HG03060 (cell line): Measurements from ENCODE around the gene RAB6B.

Source experiments
- ATAC-seq: cut with Tn5 transposase; IDR thresholded peaks from one replicate; pipeline ENCODE4 v1.9.1; 2021; ENCODE audit warnings: low read depth, moderate number of reproducible peaks; ENCODE audit not compliant: unreplicated experiment

Gene RAB6B

GRCh38 chr3:133838916-133839800 lies 56.5 kb downstream of the RAB6B start:
- ATAC-seq = no peak

- ATAC-seq = no peak
These were observed 57.3 kb downstream of the RAB6B start for GRCh38 chr3:133838296-133838789.

GRCh38 chr3:133837487-133838295 lies 58.0 kb downstream of the RAB6B start:
- ATAC-seq = no peak

GRCh38 chr3:133836497-133837158 lies 59.1 kb downstream of the RAB6B start:
- ATAC-seq = no peak

- ATAC-seq = no peak
These were observed 59.7 kb downstream of the RAB6B start for GRCh38 chr3:133835961-133836360.

- ATAC-seq = no peak
These were observed 60.3 kb downstream of the RAB6B start for GRCh38 chr3:133835418-133835743.

DNA sequence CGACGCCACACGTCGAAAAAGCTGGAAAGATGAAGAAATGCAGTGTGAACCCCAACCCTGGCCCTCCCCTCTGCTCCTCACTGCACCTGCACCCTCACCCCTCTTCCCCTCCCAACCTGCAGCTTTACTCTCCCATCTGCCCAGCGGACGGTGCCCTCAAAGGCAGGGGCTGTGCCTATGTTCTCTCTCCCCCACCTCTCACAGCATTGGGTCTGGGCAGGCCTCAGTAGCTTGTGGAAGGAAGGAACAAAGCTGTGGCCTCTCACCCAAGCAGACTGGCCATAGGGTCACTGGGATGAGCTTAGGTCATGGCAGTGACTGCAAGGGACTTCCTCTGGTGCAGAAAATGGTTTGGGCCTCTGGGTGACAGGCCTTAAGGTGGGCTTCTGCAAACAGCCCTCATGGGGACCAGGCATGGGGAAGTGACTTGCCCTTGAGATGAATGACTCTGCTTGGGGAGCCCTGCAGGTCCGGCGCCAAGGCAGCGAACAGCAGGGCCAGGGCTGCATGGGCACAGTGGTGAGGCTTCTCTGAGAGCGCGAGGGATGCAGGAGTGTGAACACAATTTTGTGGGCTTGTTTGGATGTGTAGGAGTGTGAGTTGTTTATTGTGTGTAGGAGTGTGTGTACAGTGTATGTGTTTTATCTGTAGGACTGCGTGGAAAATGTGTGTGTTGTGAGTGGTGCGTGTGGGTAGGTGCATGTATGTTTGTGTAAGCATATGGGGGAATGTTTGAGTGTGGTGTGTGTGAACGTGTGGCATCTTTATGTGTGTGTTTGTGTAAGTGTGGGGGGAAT lies 60.9 kb downstream of the RAB6B start:
- ATAC-seq = no peak

DNA sequence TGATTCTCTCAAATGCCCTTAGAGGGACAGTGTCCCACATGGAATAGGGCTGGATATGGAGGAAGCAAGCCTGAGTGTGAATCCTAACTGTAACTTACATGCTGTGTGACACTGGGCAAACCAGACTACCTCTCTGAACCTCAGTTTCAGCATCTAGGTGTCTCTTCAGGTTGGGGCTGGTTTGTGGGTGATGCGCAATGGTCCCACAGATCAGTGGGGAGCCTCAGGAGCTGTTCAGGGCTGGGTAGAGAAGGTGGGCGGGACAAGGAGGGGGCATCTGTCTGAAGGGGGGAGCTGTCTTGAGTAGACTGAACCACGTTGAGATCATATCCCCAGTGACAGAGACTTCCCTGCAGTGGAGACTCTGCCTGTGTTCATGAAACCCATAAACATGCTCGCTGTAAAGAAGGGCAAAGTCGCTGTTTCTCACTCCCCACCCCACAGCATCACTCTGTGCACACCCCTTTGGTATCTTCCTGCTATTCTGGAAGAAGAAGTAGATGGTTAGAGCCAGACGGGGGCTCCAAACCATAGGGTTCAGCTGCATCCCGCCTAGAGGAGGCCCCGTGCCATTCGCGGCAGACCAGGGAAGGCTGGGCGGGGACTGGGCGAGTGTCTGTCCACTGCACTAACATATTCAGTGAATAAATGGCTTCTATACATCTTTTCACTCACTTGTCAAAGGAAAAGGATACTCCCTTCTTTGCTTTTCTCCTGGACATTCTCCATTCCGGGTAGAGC lies 61.6 kb downstream of the RAB6B start:
- ATAC-seq = no peak

DNA sequence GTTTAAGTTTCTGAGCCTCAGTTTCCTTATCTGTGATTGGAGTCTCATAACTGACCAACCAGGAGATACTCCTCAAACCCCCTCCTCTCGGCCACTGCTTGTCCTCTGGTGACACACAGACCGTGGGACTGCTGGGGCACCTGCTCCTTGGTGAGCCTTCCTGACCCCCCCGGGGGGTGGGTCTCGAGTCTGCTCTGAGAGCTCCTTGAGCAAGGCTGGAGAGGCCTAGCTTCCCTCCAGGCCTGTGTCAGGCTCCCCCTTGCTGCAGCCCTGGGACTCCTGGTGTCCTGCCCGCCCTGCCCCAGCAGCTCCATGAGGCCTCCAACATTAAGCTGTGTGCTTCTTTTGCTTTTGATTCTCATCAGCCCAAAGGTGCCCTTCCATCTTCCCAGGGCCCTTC lies 62.4 kb downstream of the RAB6B start:
- no peak for ATAC-seq

- ATAC-seq = no peak
These were observed 62.9 kb downstream of the RAB6B start for GRCh38 chr3:133832802-133833144.

- no peak for ATAC-seq
These were observed 63.5 kb downstream of the RAB6B start for GRCh38 chr3:133831966-133832801.

DNA sequence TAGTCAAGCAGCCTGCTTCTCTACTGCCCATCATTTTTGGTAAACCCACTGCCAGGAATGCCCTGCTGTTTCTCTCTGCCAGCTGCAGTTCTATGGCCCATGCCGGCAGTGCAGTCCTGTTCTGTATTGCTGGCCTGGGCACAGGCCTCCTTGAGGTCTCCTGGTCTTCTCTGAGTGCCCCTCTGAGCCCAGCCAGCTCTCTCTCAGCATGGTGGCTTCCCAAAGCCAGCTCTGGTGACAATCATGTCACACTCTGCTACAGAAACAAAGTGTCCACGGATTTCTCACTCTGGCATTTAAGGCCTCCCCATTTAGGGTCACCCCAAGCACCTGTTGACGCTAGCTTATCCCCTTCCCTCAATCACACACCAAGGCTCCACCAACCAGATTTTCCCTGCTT lies 65.6 kb downstream of the RAB6B start:
- no peak for ATAC-seq

DNA sequence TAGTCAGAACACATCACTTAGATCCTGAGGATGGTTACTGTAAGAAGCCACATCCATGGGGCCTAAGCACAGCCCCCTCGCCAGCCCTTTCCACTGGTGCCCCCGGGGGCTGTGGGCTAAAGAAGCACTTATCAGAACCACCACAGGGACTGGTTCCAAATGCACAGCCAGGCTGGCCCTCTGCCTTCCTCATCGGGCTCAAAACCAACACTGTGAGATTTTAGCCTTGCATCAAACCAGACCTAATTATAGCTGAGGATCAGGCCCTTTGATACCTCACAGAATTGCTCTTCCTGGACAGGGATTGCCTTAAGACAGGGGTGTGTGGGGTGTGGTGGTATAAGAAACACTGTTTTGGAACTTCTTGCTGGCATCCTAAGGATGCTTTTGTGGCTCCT lies 66.4 kb downstream of the RAB6B start:
- no peak for ATAC-seq

DNA sequence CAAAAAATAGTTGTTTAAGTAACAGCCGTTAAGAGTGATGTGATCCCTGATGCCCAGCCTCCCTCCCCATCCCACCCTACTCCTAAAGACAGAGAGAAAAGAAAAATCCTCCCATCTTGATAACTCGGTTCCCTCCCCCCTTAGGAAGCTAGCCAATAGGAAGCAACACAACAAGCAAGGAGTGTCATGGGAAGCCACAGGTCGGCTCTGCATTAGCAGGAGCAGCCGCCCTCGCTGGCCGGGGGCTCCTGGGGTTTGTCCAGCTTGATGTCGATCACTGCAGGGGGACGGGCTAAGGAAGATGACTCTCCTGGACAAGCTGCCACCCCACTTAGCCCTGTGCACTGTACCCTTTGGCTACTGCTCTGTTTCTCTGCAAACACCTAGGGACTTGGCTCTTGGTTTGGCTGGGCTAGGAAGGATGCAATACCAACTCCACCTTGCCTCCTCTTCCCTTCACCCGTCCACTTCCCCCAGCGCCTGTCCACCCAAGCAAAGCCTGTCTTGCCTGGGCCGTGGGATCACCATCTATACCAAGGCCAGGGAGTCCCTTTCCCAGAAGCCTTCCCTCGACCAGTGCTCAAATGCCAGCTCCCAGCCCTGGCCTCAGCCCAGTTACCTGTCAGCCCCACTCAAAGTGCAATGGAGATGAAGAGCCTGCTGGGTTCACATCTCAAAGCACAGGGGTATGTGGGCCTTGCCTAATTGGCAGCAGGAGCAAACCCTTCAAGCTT lies 66.9 kb downstream of the RAB6B start:
- no peak for ATAC-seq

DNA sequence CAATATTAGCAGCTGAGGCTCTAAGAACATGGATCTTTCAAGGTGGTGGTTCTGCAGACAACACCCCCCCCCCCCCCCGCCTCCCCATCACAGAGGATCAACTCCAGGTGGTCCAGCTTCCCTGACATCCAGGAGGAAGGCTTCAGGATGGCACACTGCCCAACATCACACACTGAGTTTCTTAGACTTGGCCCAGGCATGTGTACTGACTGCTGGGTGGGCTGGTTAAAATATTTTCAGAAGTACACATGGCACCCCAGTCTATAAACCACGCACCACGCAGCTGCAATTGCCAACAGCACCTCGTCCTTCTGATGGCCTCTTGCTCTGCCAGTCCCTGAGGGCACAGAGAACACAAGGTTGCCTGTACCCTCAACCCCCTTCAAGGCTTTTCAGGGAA lies 68.0 kb downstream of the RAB6B start:
- ATAC-seq = no peak

- ATAC-seq = no peak
These were observed 68.5 kb downstream of the RAB6B start for GRCh38 chr3:133827136-133827535.

DNA sequence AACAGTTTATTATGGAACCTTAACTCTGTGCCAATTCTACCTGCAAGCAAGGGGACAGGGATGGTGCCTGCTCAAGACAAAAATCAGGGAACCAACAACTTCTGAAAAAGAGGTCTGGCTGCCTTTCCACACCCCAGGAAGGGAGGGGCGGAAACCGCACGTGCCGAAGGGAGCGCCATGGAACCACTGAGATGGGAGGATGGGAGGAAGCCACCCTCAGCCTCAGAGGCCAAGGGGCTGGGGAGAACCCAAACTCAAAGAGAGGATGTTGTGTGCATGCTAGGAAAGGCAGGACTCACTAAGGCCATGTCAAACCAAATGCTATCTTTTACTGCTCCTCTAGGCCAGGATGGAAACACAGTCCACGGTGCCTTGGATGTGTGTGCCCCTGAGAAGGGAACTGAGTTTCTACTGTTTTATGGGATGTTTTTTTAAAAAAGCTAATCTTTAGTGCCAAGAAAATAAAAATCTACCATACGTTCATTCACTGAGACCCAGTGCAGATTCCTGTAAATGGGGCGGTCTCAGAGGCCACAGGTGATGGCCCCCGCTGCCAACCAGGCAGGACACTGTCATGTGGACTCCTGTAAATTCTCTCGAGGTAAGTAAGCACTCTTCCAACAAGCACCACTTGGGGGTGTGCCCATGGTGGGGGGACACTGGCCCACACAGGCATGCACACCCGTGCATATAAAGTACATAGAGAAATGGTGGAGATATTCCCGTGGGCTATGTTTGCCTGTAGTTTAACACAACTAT lies 69.5 kb downstream of the RAB6B start:
- ATAC-seq = no peak
